WTC11 (cell line): ENCODE results near the gene ARPC1B. TPM values are rescaled to one million over a fixed set of nuclear protein-coding genes. Genes with fewer than 3 reads are reported as not detected.

Source experiments
- ATAC-seq: fragments of 200-7000 bp; cut with Tn5 transposase; 2 replicates; pipeline ENCODE4 v1.10.0; 2021; ENCODE audit warnings: mild to moderate bottlenecking, moderate library complexity
- CTCF ChIA-PET: fragments of 300-600 bp; sonication (Branson Sonifier 250); formaldehyde crosslinking; loops from one replicate; lab custom pipeline; 2021; ENCODE audit warnings: antibody characterized with exemption; lab: Charles Lee
- POLR2A ChIA-PET: fragments of 350-600 bp; sonication (Branson Sonifier 250); formaldehyde crosslinking; loops from one replicate; lab custom pipeline; 2021; ENCODE audit warnings: antibody characterized with exemption; lab: Charles Lee
- DNase-seq: peaks from one replicate; pipeline ENCODE4 v3.0.0; 2021; ENCODE audit warnings: low spot score
- H3K27ac Mint-ChIP-seq: 2 replicates; pipeline ENCODE4 v1.8.0; 2021; ENCODE audit warnings: mixed read lengths
- H3K27me3 Mint-ChIP-seq: 2 replicates; pipeline ENCODE4 v1.8.0; 2021; ENCODE audit warnings: low read depth, mild to moderate bottlenecking, moderate library complexity, mixed read lengths
- H3K36me3 Mint-ChIP-seq: 2 replicates; pipeline ENCODE4 v1.8.0; 2021; ENCODE audit warnings: mixed read lengths
- H3K4me1 Mint-ChIP-seq: 2 replicates; pipeline ENCODE4 v1.8.0; 2022; ENCODE audit warnings: mixed read lengths
- H3K4me3 Mint-ChIP-seq: 2 replicates; pipeline ENCODE4 v1.8.0; 2021; ENCODE audit warnings: mild to moderate bottlenecking, moderate library complexity, mixed read lengths
- H3K9me3 Mint-ChIP-seq: 2 replicates; pipeline ENCODE4 v1.8.0; 2021; ENCODE audit warnings: mixed read lengths
- EMX1 ChIP-seq: fragments of 250-450 bp; sonication (Bioruptor Pico); IDR thresholded peaks from 2 replicates; pipeline ENCODE4 v1.8.0; 2021; ENCODE audit warnings: mild to moderate bottlenecking
- ESRRA ChIP-seq: sonication (generic); formaldehyde crosslinking; IDR thresholded peaks from 2 replicates; pipeline ENCODE4 v1.8.1; 2022; ENCODE audit warnings: mild to moderate bottlenecking, missing genetic modification reagents, borderline replicate concordance
- ETV6 ChIP-seq: sonication (generic); formaldehyde crosslinking; IDR thresholded peaks from 2 replicates; pipeline ENCODE4 v1.8.1; 2022; ENCODE audit warnings: mild to moderate bottlenecking, missing genetic modification reagents
- JUN ChIP-seq: sonication (generic); formaldehyde crosslinking; IDR thresholded peaks from 2 replicates; pipeline ENCODE4 v1.8.0; 2023; ENCODE audit warnings: mild to moderate bottlenecking, missing genetic modification reagents
- KAT7 ChIP-seq: sonication (generic); formaldehyde crosslinking; IDR thresholded peaks from 2 replicates; pipeline ENCODE4 v1.8.1; 2023; ENCODE audit warnings: missing genetic modification reagents, mild to moderate bottlenecking, borderline replicate concordance
- NFATC4 ChIP-seq: fragments of 250-450 bp; sonication (Bioruptor Pico); IDR thresholded peaks from 2 replicates; pipeline ENCODE4 v1.9.0; 2021; ENCODE audit warnings: mild to moderate bottlenecking
- NFE2L1 ChIP-seq: sonication (generic); formaldehyde crosslinking; IDR thresholded peaks from 2 replicates; pipeline ENCODE4 v1.8.1; 2023; ENCODE audit warnings: missing genetic modification reagents
- PRRX2 ChIP-seq: fragments of 250-450 bp; sonication (Bioruptor Pico); IDR thresholded peaks from 2 replicates; pipeline ENCODE4 v1.8.0; 2021; ENCODE audit warnings: mild to moderate bottlenecking
- RELA ChIP-seq: sonication (generic); formaldehyde crosslinking; IDR thresholded peaks from 2 replicates; pipeline ENCODE4 v1.8.1; 2022; ENCODE audit warnings: missing genetic modification reagents, mild to moderate bottlenecking, borderline replicate concordance
- SMAD4 ChIP-seq: sonication (generic); formaldehyde crosslinking; IDR thresholded peaks from 2 replicates; pipeline ENCODE4 v1.8.0; 2022; ENCODE audit warnings: mild to moderate bottlenecking, missing genetic modification reagents
- SP1 ChIP-seq: sonication (generic); formaldehyde crosslinking; conservative IDR thresholded peaks from 2 replicates; pipeline ENCODE4 v1.8.1; 2022; ENCODE audit warnings: missing genetic modification reagents
- ZBTB21 ChIP-seq: sonication (generic); formaldehyde crosslinking; IDR thresholded peaks from 2 replicates; pipeline ENCODE4 v1.8.1; 2023; ENCODE audit warnings: mild to moderate bottlenecking, missing genetic modification reagents, borderline replicate concordance
- ZNF138 ChIP-seq: sonication (generic); formaldehyde crosslinking; conservative IDR thresholded peaks from 2 replicates; pipeline ENCODE4 v1.8.1; 2022; ENCODE audit warnings: mild to moderate bottlenecking, moderate library complexity, missing genetic modification reagents
- ZNF219 ChIP-seq: sonication (generic); formaldehyde crosslinking; IDR thresholded peaks from 2 replicates; pipeline ENCODE4 v1.8.0; 2023; ENCODE audit warnings: missing genetic modification reagents, mild to moderate bottlenecking, borderline replicate concordance
- ZNF232 ChIP-seq: sonication (generic); formaldehyde crosslinking; IDR thresholded peaks from 2 replicates; pipeline ENCODE4 v1.8.0; 2022; ENCODE audit warnings: mild to moderate bottlenecking, missing genetic modification reagents
- total RNA-seq: library from RNA; stranded (reverse); gene quantifications from 3 replicates; pipeline ENCODE4 v1.2.3, GENCODE V29; 2021
- TF ChIP-seq, protein P1 (sequence below): sonication (generic); formaldehyde crosslinking; IDR thresholded peaks from 2 replicates; pipeline ENCODE4 v1.8.0; 2023; ENCODE audit warnings: mild to moderate bottlenecking, missing genetic modification reagents
- TF ChIP-seq, protein P2 (sequence below): fragments of 250-450 bp; sonication (Bioruptor Pico); IDR thresholded peaks from 2 replicates; pipeline ENCODE4 v1.9.0; 2021; ENCODE audit warnings: mild to moderate bottlenecking
- TF ChIP-seq, protein P3 (sequence below): sonication (generic); formaldehyde crosslinking; IDR thresholded peaks from 2 replicates; pipeline ENCODE4 v1.8.0; 2022; ENCODE audit warnings: mild to moderate bottlenecking, missing genetic modification reagents
- TF ChIP-seq, protein P4 (sequence below): fragments of 250-450 bp; sonication (Bioruptor Pico); conservative IDR thresholded peaks from 2 replicates; pipeline ENCODE4 v1.9.0; 2021; ENCODE audit warnings: mild to moderate bottlenecking
- TF ChIP-seq, protein P5 (sequence below): fragments of 250-450 bp; sonication (Bioruptor Pico); IDR thresholded peaks from 2 replicates; pipeline ENCODE4 v1.8.0; 2021; ENCODE audit warnings: mild to moderate bottlenecking
- TF ChIP-seq, protein P6 (sequence below): sonication (generic); formaldehyde crosslinking; IDR thresholded peaks from 2 replicates; pipeline ENCODE4 v1.8.1; 2023; ENCODE audit warnings: mild to moderate bottlenecking, missing genetic modification reagents, moderate library complexity
- TF ChIP-seq, protein P7 (sequence below): fragments of 250-450 bp; sonication (Bioruptor Pico); IDR thresholded peaks from 2 replicates; pipeline ENCODE4 v2.1.2; 2022; ENCODE audit warnings: mild to moderate bottlenecking, moderate library complexity
- TF ChIP-seq, protein P8 (sequence below): sonication (generic); formaldehyde crosslinking; IDR thresholded peaks from 2 replicates; pipeline ENCODE4 v1.8.1; 2023; ENCODE audit warnings: mild to moderate bottlenecking, moderate library complexity, missing genetic modification reagents

The ARPC1B gene
- total RNA-seq, 1 experiment from 2014 or later, result 66.2 TPM

DNA sequence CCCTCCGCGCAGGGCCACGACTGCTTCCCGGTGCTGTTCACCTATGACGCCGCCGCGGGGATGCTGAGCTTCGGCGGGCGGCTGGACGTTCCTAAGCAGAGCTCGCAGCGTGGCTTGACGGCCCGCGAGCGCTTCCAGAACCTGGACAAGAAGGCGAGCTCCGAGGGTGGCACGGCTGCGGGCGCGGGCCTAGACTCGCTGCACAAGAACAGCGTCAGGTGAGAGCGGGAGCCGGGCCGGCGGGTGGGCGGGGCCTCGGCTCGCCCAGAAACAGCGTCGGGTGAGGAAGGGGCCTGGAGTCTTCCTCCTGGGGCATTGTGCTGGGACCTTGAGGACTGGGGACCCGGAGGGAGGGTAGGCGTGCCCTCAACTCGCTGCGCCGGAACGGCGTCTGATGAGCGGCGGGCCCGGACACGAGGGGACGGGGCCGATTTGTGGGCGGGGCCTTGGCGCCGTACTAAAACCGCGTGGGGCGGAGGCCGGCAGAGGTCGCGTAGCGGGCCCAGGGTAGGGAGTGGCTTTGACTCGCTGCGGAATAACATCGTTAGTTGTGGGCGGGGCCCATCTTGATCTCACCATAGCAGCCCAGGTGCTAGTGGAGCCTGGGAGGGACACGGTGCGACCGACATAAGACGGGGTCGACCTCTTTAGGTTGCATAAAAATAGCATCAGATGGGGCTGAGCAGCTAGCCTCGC is 18.3 kb downstream of the ARPC1B start:
- no peaks in the 10 kb centered on the region for H3K27me3 Mint-ChIP-seq
- peaks cover 12% of the 10 kb centered on the region for H3K4me1 Mint-ChIP-seq
- H3K36me3 Mint-ChIP-seq, result peaks cover 32% of the 10 kb centered on the region
- ATAC-seq, result peak; percentile 79
- CTCF ChIA-PET, result interaction anchor here (1.1 to 2.5 kb wide), 4 partner anchors 16 to 33 kb away, joined by 5 to 15 read pairs (median 10); partner anchors contain the start of genes BUD31 and PDAP1
- peak; percentile 86 for DNase-seq
- H3K4me3 Mint-ChIP-seq, result peak overlapping the region; percentile 77
- peak overlapping the region; percentile 98 for H3K27ac Mint-ChIP-seq
- POLR2A ChIA-PET, result interaction anchor here (0.6 to 3.5 kb wide), 5 partner anchors 16 to 64 kb away, joined by 3 to 37 read pairs (median 3); partner anchors contain the start of genes ARPC1B, BUD31 and PDAP1
- no peaks in the 10 kb centered on the region for H3K9me3 Mint-ChIP-seq
- TF ChIP-seq ETV6 (peak; percentile 77; the same call in 1 of the 2 replicates), ZNF219 (CRISPR knock-in tag) (0 out of 2 replicates have a peak, but pooled peaks have one; percentile 69), PRRX2 (CRISPR knock-in tag) (peak; percentile 90; the same call in 1 of the 2 replicates), SP1 (CRISPR knock-in tag) (peak; percentile 89), KAT7 (no peak), SMAD4 (CRISPR knock-in tag) (0 out of 2 replicates have a peak, but pooled peaks have one; percentile 28), EMX1 (CRISPR knock-in tag) (peak; percentile 22; the same call in 1 of the 2 replicates), JUN (CRISPR knock-in tag) (no peak), ZBTB21 (CRISPR knock-in tag) (peak; percentile 35; the same call in 1 of the 2 replicates), NFATC4 (CRISPR knock-in tag) (peak; percentile 71; the same call in 1 of the 2 replicates), NFE2L1 (no peak), ZNF138 (CRISPR knock-in tag) (no peak), ZNF232 (peak; percentile 69; the same call in 1 of the 2 replicates), RELA (CRISPR knock-in tag) (peak; percentile 88), ESRRA (0 out of 2 replicates have a peak, but pooled peaks have one; percentile 17)
- TF ChIP-seq, protein P1, sequence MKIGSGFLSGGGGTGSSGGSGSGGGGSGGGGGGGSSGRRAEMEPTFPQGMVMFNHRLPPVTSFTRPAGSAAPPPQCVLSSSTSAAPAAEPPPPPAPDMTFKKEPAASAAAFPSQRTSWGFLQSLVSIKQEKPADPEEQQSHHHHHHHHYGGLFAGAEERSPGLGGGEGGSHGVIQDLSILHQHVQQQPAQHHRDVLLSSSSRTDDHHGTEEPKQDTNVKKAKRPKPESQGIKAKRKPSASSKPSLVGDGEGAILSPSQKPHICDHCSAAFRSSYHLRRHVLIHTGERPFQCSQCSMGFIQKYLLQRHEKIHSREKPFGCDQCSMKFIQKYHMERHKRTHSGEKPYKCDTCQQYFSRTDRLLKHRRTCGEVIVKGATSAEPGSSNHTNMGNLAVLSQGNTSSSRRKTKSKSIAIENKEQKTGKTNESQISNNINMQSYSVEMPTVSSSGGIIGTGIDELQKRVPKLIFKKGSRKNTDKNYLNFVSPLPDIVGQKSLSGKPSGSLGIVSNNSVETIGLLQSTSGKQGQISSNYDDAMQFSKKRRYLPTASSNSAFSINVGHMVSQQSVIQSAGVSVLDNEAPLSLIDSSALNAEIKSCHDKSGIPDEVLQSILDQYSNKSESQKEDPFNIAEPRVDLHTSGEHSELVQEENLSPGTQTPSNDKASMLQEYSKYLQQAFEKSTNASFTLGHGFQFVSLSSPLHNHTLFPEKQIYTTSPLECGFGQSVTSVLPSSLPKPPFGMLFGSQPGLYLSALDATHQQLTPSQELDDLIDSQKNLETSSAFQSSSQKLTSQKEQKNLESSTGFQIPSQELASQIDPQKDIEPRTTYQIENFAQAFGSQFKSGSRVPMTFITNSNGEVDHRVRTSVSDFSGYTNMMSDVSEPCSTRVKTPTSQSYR (CRISPR knock-in tag), result no peak
- TF ChIP-seq, protein P2, sequence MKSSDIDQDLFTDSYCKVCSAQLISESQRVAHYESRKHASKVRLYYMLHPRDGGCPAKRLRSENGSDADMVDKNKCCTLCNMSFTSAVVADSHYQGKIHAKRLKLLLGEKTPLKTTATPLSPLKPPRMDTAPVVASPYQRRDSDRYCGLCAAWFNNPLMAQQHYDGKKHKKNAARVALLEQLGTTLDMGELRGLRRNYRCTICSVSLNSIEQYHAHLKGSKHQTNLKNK (CRISPR knock-in tag), result peak; percentile 68
- TF ChIP-seq, protein P3, sequence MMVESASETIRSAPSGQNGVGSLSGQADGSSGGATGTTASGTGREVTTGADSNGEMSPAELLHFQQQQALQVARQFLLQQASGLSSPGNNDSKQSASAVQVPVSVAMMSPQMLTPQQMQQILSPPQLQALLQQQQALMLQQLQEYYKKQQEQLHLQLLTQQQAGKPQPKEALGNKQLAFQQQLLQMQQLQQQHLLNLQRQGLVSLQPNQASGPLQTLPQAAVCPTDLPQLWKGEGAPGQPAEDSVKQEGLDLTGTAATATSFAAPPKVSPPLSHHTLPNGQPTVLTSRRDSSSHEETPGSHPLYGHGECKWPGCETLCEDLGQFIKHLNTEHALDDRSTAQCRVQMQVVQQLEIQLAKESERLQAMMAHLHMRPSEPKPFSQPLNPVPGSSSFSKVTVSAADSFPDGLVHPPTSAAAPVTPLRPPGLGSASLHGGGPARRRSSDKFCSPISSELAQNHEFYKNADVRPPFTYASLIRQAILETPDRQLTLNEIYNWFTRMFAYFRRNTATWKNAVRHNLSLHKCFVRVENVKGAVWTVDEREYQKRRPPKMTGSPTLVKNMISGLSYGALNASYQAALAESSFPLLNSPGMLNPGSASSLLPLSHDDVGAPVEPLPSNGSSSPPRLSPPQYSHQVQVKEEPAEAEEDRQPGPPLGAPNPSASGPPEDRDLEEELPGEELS (CRISPR knock-in tag), result peak; percentile 62
- TF ChIP-seq, protein P4, sequence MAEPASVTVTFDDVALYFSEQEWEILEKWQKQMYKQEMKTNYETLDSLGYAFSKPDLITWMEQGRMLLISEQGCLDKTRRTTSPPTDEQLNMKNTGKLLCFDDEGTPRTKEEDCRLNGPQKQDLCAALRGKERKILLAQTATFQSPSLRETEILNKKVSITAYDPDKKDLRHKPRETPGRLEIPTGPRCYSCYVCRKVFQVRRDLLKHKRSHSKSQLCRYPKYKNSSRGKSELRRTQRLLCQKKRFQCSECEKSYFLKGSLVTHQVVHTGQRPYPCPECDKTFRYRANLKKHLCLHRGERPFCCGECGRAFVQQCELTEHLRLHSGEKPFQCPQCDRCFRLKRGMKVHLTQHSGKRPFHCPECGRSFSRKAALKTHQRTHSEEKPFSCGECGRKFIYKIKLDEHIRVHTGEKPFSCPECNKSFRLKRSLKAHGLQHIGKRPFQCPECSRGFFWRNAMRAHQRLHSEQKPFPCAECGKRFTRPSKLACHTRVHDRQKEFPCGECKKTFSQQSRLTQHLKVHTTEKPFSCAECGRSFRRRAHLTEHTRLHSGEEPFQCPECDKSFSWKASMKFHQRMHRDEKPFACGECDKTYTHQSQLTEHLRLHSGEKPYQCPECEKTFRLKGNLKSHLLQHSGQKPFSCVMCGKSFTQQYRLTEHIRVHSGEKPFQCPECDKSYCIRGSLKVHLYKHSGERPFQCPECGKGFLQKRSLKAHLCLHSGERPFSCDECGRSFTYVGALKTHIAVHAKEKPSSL (CRISPR knock-in tag), result peak; percentile 67; the same call in 1 of the 2 replicates
- TF ChIP-seq, protein P5, sequence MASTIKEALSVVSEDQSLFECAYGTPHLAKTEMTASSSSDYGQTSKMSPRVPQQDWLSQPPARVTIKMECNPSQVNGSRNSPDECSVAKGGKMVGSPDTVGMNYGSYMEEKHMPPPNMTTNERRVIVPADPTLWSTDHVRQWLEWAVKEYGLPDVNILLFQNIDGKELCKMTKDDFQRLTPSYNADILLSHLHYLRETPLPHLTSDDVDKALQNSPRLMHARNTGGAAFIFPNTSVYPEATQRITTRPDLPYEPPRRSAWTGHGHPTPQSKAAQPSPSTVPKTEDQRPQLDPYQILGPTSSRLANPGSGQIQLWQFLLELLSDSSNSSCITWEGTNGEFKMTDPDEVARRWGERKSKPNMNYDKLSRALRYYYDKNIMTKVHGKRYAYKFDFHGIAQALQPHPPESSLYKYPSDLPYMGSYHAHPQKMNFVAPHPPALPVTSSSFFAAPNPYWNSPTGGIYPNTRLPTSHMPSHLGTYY (CRISPR knock-in tag), result peak; percentile 68
- TF ChIP-seq, protein P6, sequence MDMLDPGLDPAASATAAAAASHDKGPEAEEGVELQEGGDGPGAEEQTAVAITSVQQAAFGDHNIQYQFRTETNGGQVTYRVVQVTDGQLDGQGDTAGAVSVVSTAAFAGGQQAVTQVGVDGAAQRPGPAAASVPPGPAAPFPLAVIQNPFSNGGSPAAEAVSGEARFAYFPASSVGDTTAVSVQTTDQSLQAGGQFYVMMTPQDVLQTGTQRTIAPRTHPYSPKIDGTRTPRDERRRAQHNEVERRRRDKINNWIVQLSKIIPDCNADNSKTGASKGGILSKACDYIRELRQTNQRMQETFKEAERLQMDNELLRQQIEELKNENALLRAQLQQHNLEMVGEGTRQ (CRISPR knock-in tag), result peak; percentile 24; the same call in 1 of the 2 replicates
- TF ChIP-seq, protein P7, sequence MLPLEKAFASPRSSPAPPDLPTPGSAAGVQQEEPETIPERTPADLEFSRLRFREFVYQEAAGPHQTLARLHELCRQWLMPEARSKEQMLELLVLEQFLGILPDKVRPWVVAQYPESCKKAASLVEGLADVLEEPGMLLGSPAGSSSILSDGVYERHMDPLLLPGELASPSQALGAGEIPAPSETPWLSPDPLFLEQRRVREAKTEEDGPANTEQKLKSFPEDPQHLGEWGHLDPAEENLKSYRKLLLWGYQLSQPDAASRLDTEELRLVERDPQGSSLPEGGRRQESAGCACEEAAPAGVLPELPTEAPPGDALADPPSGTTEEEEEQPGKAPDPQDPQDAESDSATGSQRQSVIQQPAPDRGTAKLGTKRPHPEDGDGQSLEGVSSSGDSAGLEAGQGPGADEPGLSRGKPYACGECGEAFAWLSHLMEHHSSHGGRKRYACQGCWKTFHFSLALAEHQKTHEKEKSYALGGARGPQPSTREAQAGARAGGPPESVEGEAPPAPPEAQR, result no peak
- TF ChIP-seq, protein P8, sequence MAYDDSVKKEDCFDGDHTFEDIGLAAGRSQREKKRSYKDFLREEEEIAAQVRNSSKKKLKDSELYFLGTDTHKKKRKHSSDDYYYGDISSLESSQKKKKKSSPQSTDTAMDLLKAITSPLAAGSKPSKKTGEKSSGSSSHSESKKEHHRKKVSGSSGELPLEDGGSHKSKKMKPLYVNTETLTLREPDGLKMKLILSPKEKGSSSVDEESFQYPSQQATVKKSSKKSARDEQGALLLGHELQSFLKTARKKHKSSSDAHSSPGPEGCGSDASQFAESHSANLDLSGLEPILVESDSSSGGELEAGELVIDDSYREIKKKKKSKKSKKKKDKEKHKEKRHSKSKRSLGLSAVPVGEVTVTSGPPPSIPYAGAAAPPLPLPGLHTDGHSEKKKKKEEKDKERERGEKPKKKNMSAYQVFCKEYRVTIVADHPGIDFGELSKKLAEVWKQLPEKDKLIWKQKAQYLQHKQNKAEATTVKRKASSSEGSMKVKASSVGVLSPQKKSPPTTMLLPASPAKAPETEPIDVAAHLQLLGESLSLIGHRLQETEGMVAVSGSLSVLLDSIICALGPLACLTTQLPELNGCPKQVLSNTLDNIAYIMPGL (CRISPR knock-in tag), result peak; percentile 61; the same call in 1 of the 2 replicates
